ENCODE data around the gene BABAM2. TPM values are rescaled to one million over a fixed set of nuclear protein-coding genes. Genes with fewer than 3 reads are reported as not detected.

BABAM2 gene
- total RNA-seq, 1 experiment from 2014 or later = 40.8 TPM

DNA sequence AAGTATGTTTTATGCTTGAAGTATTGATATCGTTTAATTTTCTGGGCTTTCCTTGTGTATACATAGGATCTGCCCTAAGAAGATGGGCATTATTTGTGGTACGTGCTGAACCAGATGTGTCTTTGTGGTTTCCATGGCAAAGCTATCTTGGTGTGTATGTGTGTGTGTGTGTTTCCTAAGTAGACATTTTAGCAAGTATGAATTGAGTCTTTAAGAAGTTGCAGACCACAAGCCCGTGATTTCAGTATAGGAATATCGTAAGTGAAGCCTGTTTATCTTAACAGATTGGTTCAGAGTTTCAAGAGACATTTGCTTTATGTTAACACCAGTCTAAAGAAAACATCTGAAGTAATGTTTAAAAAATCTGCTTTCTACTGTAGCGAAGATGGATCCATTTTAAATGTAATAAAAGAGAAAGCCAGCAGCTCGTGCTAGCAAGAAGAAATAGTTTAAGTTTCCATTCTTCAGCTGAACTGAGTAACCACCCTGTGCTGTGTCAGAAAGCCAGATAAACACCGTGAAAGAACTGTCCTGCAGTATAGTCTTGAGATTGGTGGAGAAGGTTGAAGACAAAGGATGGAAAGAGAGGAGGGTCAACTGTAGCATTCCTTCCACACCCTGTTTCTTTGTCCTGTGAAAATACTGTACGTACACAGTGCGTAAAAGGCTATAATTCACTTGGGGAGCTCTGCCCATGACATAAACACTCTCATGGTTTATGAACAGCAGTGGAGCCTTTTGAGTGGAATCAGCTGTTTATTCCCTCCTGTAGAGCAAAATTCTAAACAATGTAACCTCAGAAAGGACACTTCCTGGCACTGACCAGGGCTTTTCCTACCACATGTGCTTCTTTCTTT is 410.2 kb downstream of the BABAM2 start:
- no peak overlapping the region for H2AFZ ChIP-seq (ENCODE audit: low read length)
- no peaks in the 10 kb centered on the region for H4K20me1 ChIP-seq (ENCODE audit: insufficient read depth, low read depth, low read length)
- H3K27ac ChIP-seq (ENCODE audit: low read length) = no peak overlapping the region
- no peak for DNase-seq
- no peaks in the 10 kb centered on the region for H3K27me3 ChIP-seq (ENCODE audit: low read length)
- no peak overlapping the region for H3K4me3 ChIP-seq (ENCODE audit: low read length)
- H3K36me3 ChIP-seq (ENCODE audit: insufficient read depth, low read length) = no peaks in the 10 kb centered on the region
- H3K79me2 ChIP-seq (ENCODE audit: low read length) = no peaks in the 10 kb centered on the region
- H3K9me3 ChIP-seq (ENCODE audit: low read length) = peaks cover 4% of the 10 kb centered on the region; the same call in 1 of the 2 replicates
- H3K4me2 ChIP-seq (ENCODE audit: low read depth, low read length, poor library complexity, severe bottlenecking) = no peak overlapping the region
- no peak overlapping the region for H3K9ac ChIP-seq (ENCODE audit: low read length)
- no peaks in the 10 kb centered on the region for H3K9me2 ChIP-seq (replicated peaks; ENCODE audit: insufficient read depth, low read length)
- H3K4me1 ChIP-seq (ENCODE audit: low read length) = no peaks in the 10 kb centered on the region

DNA sequence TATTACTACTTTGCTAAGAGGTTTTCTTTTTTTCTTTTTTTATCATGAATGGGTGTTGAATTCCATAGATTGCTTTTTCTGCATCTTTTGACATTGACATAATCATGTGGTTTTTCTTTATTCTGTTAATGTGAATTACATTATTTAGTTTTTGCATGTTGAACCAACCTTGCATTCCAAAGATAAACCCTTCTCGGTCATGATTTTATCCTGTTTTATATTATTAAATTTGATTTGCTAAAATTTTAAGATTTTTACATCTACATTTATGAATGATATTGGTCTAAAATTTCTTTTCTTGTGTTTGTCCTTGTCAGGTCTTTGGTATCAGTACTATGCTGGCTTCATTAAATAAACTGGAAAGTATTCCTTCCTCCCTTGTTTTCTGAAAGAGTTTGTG is 414.7 kb downstream of the BABAM2 start:
- no peak overlapping the region for H3K9ac ChIP-seq (ENCODE audit: low read length)
- no peaks in the 10 kb centered on the region for H4K20me1 ChIP-seq (ENCODE audit: insufficient read depth, low read depth, low read length)
- no peaks in the 10 kb centered on the region for H3K36me3 ChIP-seq (ENCODE audit: insufficient read depth, low read length)
- no peaks in the 10 kb centered on the region for H3K79me2 ChIP-seq (ENCODE audit: low read length)
- H3K9me3 ChIP-seq (ENCODE audit: low read length) = peaks cover 4% of the 10 kb centered on the region; the same call in 1 of the 2 replicates
- no peak overlapping the region for H3K4me3 ChIP-seq (ENCODE audit: low read length)
- no peak overlapping the region for H3K4me2 ChIP-seq (ENCODE audit: low read depth, low read length, poor library complexity, severe bottlenecking)
- no peaks in the 10 kb centered on the region for H3K27me3 ChIP-seq (ENCODE audit: low read length)
- H2AFZ ChIP-seq (ENCODE audit: low read length) = no peak overlapping the region
- H3K4me1 ChIP-seq (ENCODE audit: low read length) = no peaks in the 10 kb centered on the region
- no peak overlapping the region for H3K27ac ChIP-seq (ENCODE audit: low read length)
- H3K9me2 ChIP-seq (replicated peaks; ENCODE audit: insufficient read depth, low read length) = no peaks in the 10 kb centered on the region
- no peak for DNase-seq

DNA sequence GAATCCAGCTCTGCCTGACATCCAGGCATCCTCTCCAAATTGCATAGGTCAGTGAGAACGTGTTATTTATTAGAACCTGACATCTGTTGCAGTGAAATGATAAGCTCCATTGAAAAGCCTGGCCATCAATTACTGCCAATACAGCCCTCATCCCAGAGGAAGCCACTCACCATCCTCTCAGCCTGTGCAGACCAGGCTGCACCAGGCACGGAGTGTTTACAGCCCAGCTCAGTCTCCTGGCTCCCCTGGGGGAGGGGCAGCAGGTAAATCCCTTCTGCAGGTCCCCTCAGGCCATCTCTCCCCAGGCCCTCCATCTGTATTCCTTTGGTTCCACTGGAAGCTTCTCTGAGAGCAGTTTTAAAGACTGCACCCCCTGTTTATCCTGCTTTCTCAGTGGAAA is 419.6 kb downstream of the BABAM2 start:
- no peaks in the 10 kb centered on the region for H4K20me1 ChIP-seq (ENCODE audit: insufficient read depth, low read depth, low read length)
- no peaks in the 10 kb centered on the region for H3K4me1 ChIP-seq (ENCODE audit: low read length)
- no peaks in the 10 kb centered on the region for H3K9me2 ChIP-seq (replicated peaks; ENCODE audit: insufficient read depth, low read length)
- no peak overlapping the region for H3K4me3 ChIP-seq (ENCODE audit: low read length)
- H3K4me2 ChIP-seq (ENCODE audit: low read depth, low read length, poor library complexity, severe bottlenecking) = no peak overlapping the region
- no peak overlapping the region for H2AFZ ChIP-seq (ENCODE audit: low read length)
- no peaks in the 10 kb centered on the region for H3K36me3 ChIP-seq (ENCODE audit: insufficient read depth, low read length)
- no peak overlapping the region for H3K27ac ChIP-seq (ENCODE audit: low read length)
- H3K9ac ChIP-seq (ENCODE audit: low read length) = no peak overlapping the region
- H3K79me2 ChIP-seq (ENCODE audit: low read length) = no peaks in the 10 kb centered on the region
- no peak for DNase-seq
- no peaks in the 10 kb centered on the region for H3K27me3 ChIP-seq (ENCODE audit: low read length)
- peaks cover under 1% of the 10 kb centered on the region; the same call in 1 of the 2 replicates for H3K9me3 ChIP-seq (ENCODE audit: low read length)

DNA sequence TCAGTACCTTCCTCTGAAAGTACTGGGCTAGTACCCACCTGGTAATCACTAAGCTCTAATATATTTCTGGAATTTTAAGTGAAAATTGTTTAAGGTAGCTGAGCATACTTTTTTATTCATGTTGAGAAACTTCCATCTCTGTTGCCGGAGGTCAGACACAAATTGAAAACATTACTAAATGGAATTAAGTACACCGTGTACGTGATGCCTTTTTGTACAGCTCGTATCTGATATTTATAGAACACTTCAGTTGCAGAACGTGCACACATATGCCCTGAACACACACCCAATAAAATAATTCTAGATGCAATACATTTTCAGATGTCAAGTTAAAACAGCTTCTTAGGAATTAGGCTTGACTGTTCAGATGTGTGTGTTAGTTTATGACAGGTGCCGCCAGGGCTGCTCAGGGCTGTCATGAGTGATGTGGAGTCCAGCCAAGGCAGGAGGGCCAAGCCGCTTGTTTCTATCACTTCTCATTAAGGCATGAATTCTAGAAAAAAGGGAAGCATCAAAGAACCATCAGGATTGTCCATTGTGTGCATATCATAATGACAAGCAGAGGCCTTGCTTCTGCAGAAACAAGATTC is 421.2 kb downstream of the BABAM2 start:
- Histone ChIP-seq H3K4me1 (ENCODE audit: low read length) (no peaks in the 10 kb centered on the region), H3K27ac (ENCODE audit: low read length) (no peak overlapping the region), H3K9ac (ENCODE audit: low read length) (no peak overlapping the region), H2AFZ (ENCODE audit: low read length) (no peak overlapping the region), H4K20me1 (ENCODE audit: insufficient read depth, low read depth, low read length) (no peaks in the 10 kb centered on the region), H3K36me3 (ENCODE audit: insufficient read depth, low read length) (no peaks in the 10 kb centered on the region), H3K9me2 (replicated peaks; ENCODE audit: insufficient read depth, low read length) (no peaks in the 10 kb centered on the region), H3K9me3 (ENCODE audit: low read length) (no peaks in the 10 kb centered on the region), H3K27me3 (ENCODE audit: low read length) (no peaks in the 10 kb centered on the region), H3K4me2 (ENCODE audit: low read depth, low read length, poor library complexity, severe bottlenecking) (no peak overlapping the region), H3K79me2 (ENCODE audit: low read length) (no peaks in the 10 kb centered on the region), H3K4me3 (ENCODE audit: low read length) (no peak overlapping the region)
- DNase-seq = no peak

DNA sequence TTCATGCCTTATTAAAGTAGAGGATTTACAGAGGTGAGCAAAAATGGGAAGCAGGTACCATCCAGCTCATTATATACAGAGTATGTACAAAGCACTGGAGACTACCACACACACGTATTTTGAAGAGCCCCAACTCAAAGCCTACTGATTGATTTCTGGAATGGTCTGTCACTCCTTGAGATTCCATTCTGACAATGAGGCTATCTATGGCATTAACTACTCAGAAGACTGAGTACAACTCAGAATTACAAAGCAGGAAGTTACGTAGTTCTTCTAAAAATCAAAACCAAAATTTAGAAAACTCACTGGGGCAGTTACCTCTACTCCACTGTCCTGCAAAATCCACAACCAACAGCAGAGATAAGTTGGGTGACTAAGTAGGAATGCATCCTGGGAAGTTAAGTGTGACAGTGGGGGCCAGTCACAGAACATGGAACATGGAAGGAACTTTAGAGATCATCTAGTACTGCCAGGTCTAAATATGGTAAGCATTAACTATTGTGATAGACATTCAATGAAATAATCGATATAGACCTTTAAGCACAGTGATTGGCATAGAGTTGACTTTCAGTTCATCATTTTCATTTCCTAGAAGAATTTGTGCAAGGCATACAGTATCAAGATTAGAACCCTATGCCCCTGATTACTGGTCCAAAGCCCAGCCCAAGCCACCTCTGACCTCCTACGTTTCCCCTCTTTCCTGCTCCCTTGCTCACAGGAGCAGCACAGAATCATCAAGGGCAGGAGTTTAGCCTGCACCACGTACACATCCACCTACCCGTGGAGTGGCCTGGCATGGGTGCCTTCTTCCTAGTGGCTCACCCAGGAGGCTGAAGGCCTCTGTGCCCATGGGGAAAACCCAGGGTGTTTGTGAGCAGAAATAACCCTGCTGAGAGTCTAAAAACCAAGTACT is 422.0 kb downstream of the BABAM2 start:
- no peak overlapping the region for H3K27ac ChIP-seq (ENCODE audit: low read length)
- no peaks in the 10 kb centered on the region for H3K36me3 ChIP-seq (ENCODE audit: insufficient read depth, low read length)
- no peaks in the 10 kb centered on the region for H3K9me3 ChIP-seq (ENCODE audit: low read length)
- H3K4me2 ChIP-seq (ENCODE audit: low read depth, low read length, poor library complexity, severe bottlenecking) = no peak overlapping the region
- H3K9ac ChIP-seq (ENCODE audit: low read length) = no peak overlapping the region
- no peaks in the 10 kb centered on the region for H3K27me3 ChIP-seq (ENCODE audit: low read length)
- no peak for DNase-seq
- H3K9me2 ChIP-seq (replicated peaks; ENCODE audit: insufficient read depth, low read length) = no peaks in the 10 kb centered on the region
- no peak overlapping the region for H3K4me3 ChIP-seq (ENCODE audit: low read length)
- H3K4me1 ChIP-seq (ENCODE audit: low read length) = no peaks in the 10 kb centered on the region
- no peaks in the 10 kb centered on the region for H4K20me1 ChIP-seq (ENCODE audit: insufficient read depth, low read depth, low read length)
- H2AFZ ChIP-seq (ENCODE audit: low read length) = no peak overlapping the region
- no peaks in the 10 kb centered on the region for H3K79me2 ChIP-seq (ENCODE audit: low read length)

DNA sequence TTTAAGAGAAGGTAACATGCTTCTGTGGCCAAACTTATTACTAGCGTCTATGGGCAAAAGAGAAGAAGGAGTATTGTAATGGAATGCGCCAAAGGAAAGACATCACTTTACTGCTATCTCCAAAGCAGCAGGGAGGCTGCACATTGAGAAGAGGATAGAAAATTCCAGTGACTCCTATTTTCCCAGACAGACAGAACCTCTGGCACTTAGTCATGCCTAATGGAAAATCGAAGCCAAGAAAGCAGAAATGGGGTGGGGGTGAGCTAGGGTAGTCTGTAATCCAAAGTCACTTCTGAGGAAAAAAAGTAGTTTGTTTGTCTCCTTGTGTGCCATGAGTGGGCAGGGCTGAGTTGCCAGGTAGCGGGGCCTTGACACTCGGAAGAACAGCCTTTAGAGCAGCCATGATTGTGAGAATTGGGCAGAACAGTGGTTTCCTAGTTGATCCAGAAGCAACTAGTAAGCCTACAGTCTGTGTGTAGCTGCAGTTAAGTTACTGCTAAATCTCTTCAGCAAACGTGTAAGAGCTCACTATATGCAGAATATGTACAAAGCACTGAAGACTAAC is 422.8 kb downstream of the BABAM2 start:
- Histone ChIP-seq H3K36me3 (ENCODE audit: insufficient read depth, low read length) (no peaks in the 10 kb centered on the region), H3K79me2 (ENCODE audit: low read length) (no peaks in the 10 kb centered on the region), H3K9me3 (ENCODE audit: low read length) (no peaks in the 10 kb centered on the region), H2AFZ (ENCODE audit: low read length) (no peak overlapping the region), H3K27ac (ENCODE audit: low read length) (no peak overlapping the region), H3K4me2 (ENCODE audit: low read depth, low read length, poor library complexity, severe bottlenecking) (no peak overlapping the region), H3K4me1 (ENCODE audit: low read length) (no peaks in the 10 kb centered on the region), H3K9me2 (replicated peaks; ENCODE audit: insufficient read depth, low read length) (no peaks in the 10 kb centered on the region), H3K27me3 (ENCODE audit: low read length) (no peaks in the 10 kb centered on the region), H4K20me1 (ENCODE audit: insufficient read depth, low read depth, low read length) (peaks cover under 1% of the 10 kb centered on the region; the same call in 1 of the 2 replicates), H3K9ac (ENCODE audit: low read length) (no peak overlapping the region), H3K4me3 (ENCODE audit: low read length) (no peak overlapping the region)
- DNase-seq = no peak

DNA sequence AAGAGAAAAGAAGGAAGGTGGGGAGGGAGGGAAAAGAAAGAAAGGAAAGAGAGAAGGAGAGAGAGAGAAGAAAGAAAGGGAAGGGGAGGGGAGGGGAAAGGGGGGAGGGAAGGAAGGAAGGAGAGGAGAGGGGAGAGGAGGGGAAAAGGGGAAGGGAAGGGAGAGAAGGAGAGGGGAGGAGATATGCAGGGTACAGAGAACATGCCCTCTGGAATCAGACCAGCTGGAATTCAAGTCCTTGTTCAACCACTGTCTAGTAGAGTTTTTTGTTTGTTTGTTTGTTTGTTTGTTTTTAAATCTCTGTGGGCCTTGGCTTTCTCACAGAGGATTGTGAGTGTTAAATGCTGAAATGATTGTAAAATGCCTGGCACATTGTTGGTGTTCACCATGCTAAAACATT is 424.4 kb downstream of the BABAM2 start:
- H3K9me3 ChIP-seq (ENCODE audit: low read length) = no peaks in the 10 kb centered on the region
- H3K4me1 ChIP-seq (ENCODE audit: low read length) = no peaks in the 10 kb centered on the region
- H3K9ac ChIP-seq (ENCODE audit: low read length) = no peak overlapping the region
- H3K36me3 ChIP-seq (ENCODE audit: insufficient read depth, low read length) = no peaks in the 10 kb centered on the region
- H2AFZ ChIP-seq (ENCODE audit: low read length) = no peak overlapping the region
- H3K4me3 ChIP-seq (ENCODE audit: low read length) = no peak overlapping the region
- H3K9me2 ChIP-seq (replicated peaks; ENCODE audit: insufficient read depth, low read length) = no peaks in the 10 kb centered on the region
- H3K4me2 ChIP-seq (ENCODE audit: low read depth, low read length, poor library complexity, severe bottlenecking) = no peak overlapping the region
- DNase-seq = no peak
- H3K27ac ChIP-seq (ENCODE audit: low read length) = no peak overlapping the region
- H3K79me2 ChIP-seq (ENCODE audit: low read length) = no peaks in the 10 kb centered on the region
- peaks cover 5% of the 10 kb centered on the region; the same call in 1 of the 2 replicates for H4K20me1 ChIP-seq (ENCODE audit: insufficient read depth, low read depth, low read length)
- no peaks in the 10 kb centered on the region for H3K27me3 ChIP-seq (ENCODE audit: low read length)
